GM18870 (cell line): Measurements from ENCODE around the gene LCN10.

ENCODE experiments used
- ATAC-seq: cut with Tn5 transposase; IDR thresholded peaks from one replicate; pipeline ENCODE4 v1.9.1; 2021; ENCODE audit warnings: moderate library complexity; ENCODE audit not compliant: unreplicated experiment

Gene LCN10

DNA sequence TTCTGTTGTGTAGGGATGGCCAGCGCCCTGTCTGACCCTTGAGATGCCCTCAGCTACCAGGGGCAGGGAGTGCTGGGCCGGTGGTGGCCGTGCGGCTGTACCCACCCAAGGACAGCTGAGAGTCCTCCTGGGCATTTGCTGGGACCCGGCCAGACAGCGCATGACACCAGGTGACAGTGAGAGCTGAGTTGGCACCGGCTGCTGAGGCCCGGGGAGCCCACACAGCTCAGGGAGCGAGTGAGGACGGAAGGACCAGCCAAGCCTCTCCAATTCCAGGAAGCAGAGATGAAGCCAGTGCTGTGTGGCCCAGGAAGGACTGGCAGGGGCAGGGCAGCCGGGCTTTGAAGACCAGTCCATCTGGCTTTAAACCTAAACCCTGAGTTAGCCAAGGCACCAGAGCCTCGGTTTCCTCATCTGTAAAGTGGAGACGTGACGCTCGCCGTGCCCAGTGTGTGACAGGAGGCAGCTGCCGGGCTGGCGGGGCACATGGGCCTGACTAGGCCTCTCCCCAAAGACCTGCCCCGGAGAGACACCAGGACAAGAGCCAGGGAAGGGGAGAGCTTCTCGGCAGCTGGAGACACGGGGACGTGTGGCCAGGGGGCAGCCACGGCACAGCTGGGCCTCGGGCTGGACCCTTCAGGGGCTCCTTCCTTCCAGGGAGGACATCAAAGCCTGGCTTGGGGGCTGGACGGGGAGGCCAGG is 52.5 kb downstream of the LCN10 start:
- no peak for ATAC-seq

DNA sequence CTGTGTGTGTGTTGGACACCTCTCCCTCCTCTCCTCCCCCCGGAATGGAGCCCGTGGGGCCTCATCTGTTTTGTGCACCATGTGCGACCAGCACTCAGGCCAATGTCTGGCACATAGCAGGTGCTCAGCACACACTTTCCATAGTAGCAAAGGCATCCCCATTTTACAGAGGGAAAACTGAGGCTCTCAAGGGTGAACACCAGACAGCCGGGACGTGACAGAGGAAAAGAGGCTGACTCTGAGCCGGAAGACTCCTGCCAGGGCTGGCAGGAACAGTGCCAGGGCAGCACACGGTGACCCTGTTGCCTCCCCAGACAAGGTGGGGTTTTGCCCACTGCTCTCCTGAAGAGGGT is 53.7 kb downstream of the LCN10 start:
- no peak for ATAC-seq

DNA sequence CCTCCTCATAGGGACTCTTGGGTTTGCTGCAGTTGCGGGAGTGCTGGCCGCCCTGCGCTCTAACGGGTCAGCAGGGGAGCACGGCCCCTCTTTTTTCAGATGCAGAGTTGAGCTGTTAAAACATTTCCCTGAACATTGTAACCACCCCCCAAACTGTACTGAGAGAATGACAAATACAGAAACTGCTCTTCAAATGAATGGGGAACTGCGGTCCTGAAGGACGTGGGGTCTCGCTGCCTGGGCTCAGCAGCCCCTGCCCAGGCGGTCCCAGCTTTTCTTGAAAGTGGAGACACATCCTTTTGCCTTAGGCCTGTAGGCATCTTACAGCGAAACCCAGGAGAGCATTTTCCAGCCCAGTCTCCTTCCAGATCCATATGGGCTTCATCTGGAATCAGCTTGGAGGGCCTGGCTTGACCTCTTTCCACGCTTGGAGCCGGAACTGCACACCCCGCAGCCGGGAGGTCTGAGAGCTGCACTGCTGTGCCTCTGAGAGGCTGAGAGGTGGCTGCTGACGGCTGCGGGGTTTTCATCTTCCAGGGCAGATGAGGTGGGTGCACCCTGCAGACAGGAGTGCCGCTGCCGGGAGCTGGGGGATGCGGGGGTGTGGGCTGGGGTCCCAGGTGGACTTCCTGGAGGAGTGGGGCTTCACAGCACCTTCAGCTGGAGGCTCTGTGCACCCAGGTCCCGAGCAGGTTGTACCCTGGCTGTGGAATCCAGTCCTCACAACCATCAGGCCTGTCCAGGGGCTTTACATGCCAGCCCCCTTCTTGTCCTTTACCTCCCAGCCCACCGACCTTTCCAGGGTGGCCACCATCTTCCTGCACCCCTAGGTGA is 54.2 kb downstream of the LCN10 start:
- no peak for ATAC-seq
